ENCODE data around the gene RABL2B. TPM values are rescaled to one million over a fixed set of nuclear protein-coding genes. Genes with fewer than 3 reads are reported as not detected.

The RABL2B gene
- total RNA-seq, 1 donor from 2014 or later = 13.9 TPM

GRCh38 chr22:50725597-50725996, 57.8 kb downstream of the RABL2B start:
- Mint-ChIP-seq H3K4me3 (no peak overlapping the region), H3K36me3 (peaks cover 14% of the 10 kb centered on the region), H3K4me1 (peaks cover 3% of the 10 kb centered on the region), H3K27me3 (ENCODE audit: insufficient read depth, low read depth) (peaks cover 12% of the 10 kb centered on the region), H3K9me3 (peaks cover 2% of the 10 kb centered on the region), H3K27ac (no peak overlapping the region)
- Histone ChIP-seq H3K9me3 (ENCODE audit: low read depth) (no peaks in the 10 kb centered on the region), H3K4me2 (no peak overlapping the region), H3K27me3 (peaks cover 41% of the 10 kb centered on the region), H3K27ac (no peak overlapping the region), H3K4me3 (no peak overlapping the region), H3K9ac (no peak overlapping the region), H4K20me1 (ENCODE audit: low read depth) (peaks cover 33% of the 10 kb centered on the region), H2AFZ (replicated peaks) (no peak overlapping the region), H3K79me2 (ENCODE audit: low read depth) (no peaks in the 10 kb centered on the region), H3K36me3 (no peaks in the 10 kb centered on the region), H3F3A (ENCODE audit: low read depth) (no peaks in the 10 kb centered on the region), H3K4me1 (no peaks in the 10 kb centered on the region)
- TF ChIP-seq CTCF (IDR thresholded peaks at IDR 0.05) (no peak), EZH2 (IDR thresholded peaks at IDR 0.05) (no peak), EZH2phosphoT487 (IDR thresholded peaks at IDR 0.05) (no peak)
- DNase-seq (ENCODE audit: low spot score) = no peak

- H3K36me3 Mint-ChIP-seq = peaks cover 15% of the 10 kb centered on the region
- Histone ChIP-seq H3K4me1 (peaks cover 4% of the 10 kb centered on the region), H4K20me1 (ENCODE audit: low read depth) (peaks cover 36% of the 10 kb centered on the region), H3K79me2 (ENCODE audit: low read depth) (no peaks in the 10 kb centered on the region), H3K27ac (no peak overlapping the region), H3F3A (ENCODE audit: low read depth) (no peaks in the 10 kb centered on the region), H2AFZ (replicated peaks) (no peak overlapping the region), H3K36me3 (no peaks in the 10 kb centered on the region), H3K4me3 (no peak overlapping the region), H3K4me2 (no peak overlapping the region), H3K9ac (no peak overlapping the region), H3K27me3 (peaks cover 41% of the 10 kb centered on the region), H3K9me3 (ENCODE audit: low read depth) (no peaks in the 10 kb centered on the region)
- no peak for TF ChIP-seq EZH2 (IDR thresholded peaks at IDR 0.05)
- no peak for TF ChIP-seq EZH2phosphoT487 (IDR thresholded peaks at IDR 0.05)
- H3K27ac Mint-ChIP-seq = no peak overlapping the region
- peaks cover 2% of the 10 kb centered on the region for H3K9me3 Mint-ChIP-seq
- H3K4me1 Mint-ChIP-seq = peaks cover 4% of the 10 kb centered on the region
- peaks cover 10% of the 10 kb centered on the region for H3K27me3 Mint-ChIP-seq (ENCODE audit: insufficient read depth, low read depth)
- H3K4me3 Mint-ChIP-seq = no peak overlapping the region
- DNase-seq (ENCODE audit: low spot score) = no peak
These were observed 58.8 kb downstream of the RABL2B start for GRCh38 chr22:50724616-50725015.

GRCh38 chr22:50723991-50724390, 59.4 kb downstream of the RABL2B start:
- H3K4me3 ChIP-seq = no peak overlapping the region
- H3K27me3 ChIP-seq = peaks cover 44% of the 10 kb centered on the region
- H3K4me1 ChIP-seq = peaks cover 5% of the 10 kb centered on the region
- Mint-ChIP-seq H3K4me3 (no peak overlapping the region), H3K9me3 (peaks cover 2% of the 10 kb centered on the region), H3K27ac (no peak overlapping the region), H3K4me1 (peaks cover 8% of the 10 kb centered on the region), H3K27me3 (ENCODE audit: insufficient read depth, low read depth) (peaks cover 15% of the 10 kb centered on the region), H3K36me3 (peaks cover 20% of the 10 kb centered on the region)
- H4K20me1 ChIP-seq (ENCODE audit: low read depth) = peaks cover 43% of the 10 kb centered on the region
- no peaks in the 10 kb centered on the region for H3K9me3 ChIP-seq (ENCODE audit: low read depth)
- H3K79me2 ChIP-seq (ENCODE audit: low read depth) = no peaks in the 10 kb centered on the region
- no peak overlapping the region for H3K4me2 ChIP-seq
- no peak overlapping the region for H3K9ac ChIP-seq
- H3K36me3 ChIP-seq = no peaks in the 10 kb centered on the region
- DNase-seq (ENCODE audit: low spot score) = no peak
- H3F3A ChIP-seq (ENCODE audit: low read depth) = no peaks in the 10 kb centered on the region
- no peak overlapping the region for H2AFZ ChIP-seq (replicated peaks)
- TF ChIP-seq EZH2phosphoT487 (IDR thresholded peaks at IDR 0.05) = no peak
- no peak for TF ChIP-seq EZH2 (IDR thresholded peaks at IDR 0.05)
- TF ChIP-seq CTCF (IDR thresholded peaks at IDR 0.05) = no peak
- H3K27ac ChIP-seq = no peak overlapping the region

- no peaks in the 10 kb centered on the region for H3F3A ChIP-seq (ENCODE audit: low read depth)
- no peaks in the 10 kb centered on the region for H3K36me3 ChIP-seq
- DNase-seq (ENCODE audit: low spot score) = no peak
- TF ChIP-seq EZH2phosphoT487 (IDR thresholded peaks at IDR 0.05) = no peak
- TF ChIP-seq EZH2 (IDR thresholded peaks at IDR 0.05) = no peak
- TF ChIP-seq CTCF (IDR thresholded peaks at IDR 0.05) = no peak
- peaks cover 5% of the 10 kb centered on the region for H3K4me1 ChIP-seq
- H4K20me1 ChIP-seq (ENCODE audit: low read depth) = peaks cover 44% of the 10 kb centered on the region
- H2AFZ ChIP-seq (replicated peaks) = no peak overlapping the region
- H3K9me3 ChIP-seq (ENCODE audit: low read depth) = no peaks in the 10 kb centered on the region
- no peak overlapping the region for H3K4me3 ChIP-seq
- Mint-ChIP-seq H3K27me3 (ENCODE audit: insufficient read depth, low read depth) (peaks cover 22% of the 10 kb centered on the region), H3K4me1 (peaks cover 10% of the 10 kb centered on the region), H3K4me3 (peak overlapping the region; percentile 42), H3K27ac (no peak overlapping the region), H3K36me3 (peaks cover 20% of the 10 kb centered on the region), H3K9me3 (peaks cover 2% of the 10 kb centered on the region)
- no peak overlapping the region for H3K9ac ChIP-seq
- peaks cover 51% of the 10 kb centered on the region for H3K27me3 ChIP-seq
- H3K4me2 ChIP-seq = no peak overlapping the region
- H3K27ac ChIP-seq = no peak overlapping the region
- no peaks in the 10 kb centered on the region for H3K79me2 ChIP-seq (ENCODE audit: low read depth)
These were observed 60.6 kb downstream of the RABL2B start for GRCh38 chr22:50722716-50723428.

Measured in neural progenitor cell (in vitro differentiated cells).